Anterior cingulate cortex (tissue), 58 donors: Measurements from ENCODE around the gene SMAP2.

Experiments used
- DNase-seq, 58 donors: peaks; one replicate each; lab custom pipeline; 2025; lab: John Stamatoyannopoulos, UW

Gene SMAP2

GRCh38 chr1:40462956-40463590, 89.5 kb downstream of the SMAP2 start:
- no peak for DNase-seq

GRCh38 chr1:40469327-40469726, 95.8 kb downstream of the SMAP2 start:
- DNase-seq: no peak
